ENCODE measurements around the gene CGB8.

- TF ChIP-seq CTCF (IDR thresholded peaks at IDR 0.05; ENCODE audit: low read depth, low read length): no peak
- TF ChIP-seq POLR2A (IDR thresholded peaks at IDR 0.05; ENCODE audit: extremely low read depth, insufficient read length): no peak
- no peak for TF ChIP-seq MYC (IDR thresholded peaks at IDR 0.05; ENCODE audit: low read depth, low read length)
- no peak for TF ChIP-seq MAX (IDR thresholded peaks at IDR 0.05; ENCODE audit: low read depth, low read length)
These were observed 10.1 kb upstream of the CGB8 start for GRCh38 chr19:49059053-49059452.
